ENCODE data around the gene AATF.
A peak's percentile ranks its signal among the peaks of the same experiment; 100 is the strongest.
"Not testable (repeated sequence)": the region's sequence is repeated elsewhere in the genome, so short reads cannot be mapped to it uniquely, and the experiment has no call there.

AATF gene

DNA sequence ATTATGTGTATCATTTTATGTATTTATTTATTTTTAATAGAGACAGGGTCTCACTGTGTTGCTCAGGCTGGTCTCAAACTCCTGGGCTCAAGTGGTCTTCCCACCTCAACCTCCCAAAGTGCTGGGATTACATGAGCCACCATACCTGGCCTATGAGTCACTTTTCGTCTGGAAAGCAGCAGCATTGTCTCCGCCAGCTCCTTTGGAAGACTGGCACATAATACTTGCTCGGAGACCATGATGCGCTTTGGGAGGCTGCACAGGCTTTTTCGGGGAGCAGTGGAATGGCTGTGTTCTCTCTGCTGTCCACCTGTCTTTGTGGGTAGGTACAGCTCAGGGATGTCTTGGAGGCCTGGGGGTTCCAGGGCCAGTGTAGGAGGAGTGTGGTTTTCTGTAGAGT lies 102.2 kb downstream of the AATF start:
- DNase-seq (ENCODE audit: low read depth), result no peak

DNA sequence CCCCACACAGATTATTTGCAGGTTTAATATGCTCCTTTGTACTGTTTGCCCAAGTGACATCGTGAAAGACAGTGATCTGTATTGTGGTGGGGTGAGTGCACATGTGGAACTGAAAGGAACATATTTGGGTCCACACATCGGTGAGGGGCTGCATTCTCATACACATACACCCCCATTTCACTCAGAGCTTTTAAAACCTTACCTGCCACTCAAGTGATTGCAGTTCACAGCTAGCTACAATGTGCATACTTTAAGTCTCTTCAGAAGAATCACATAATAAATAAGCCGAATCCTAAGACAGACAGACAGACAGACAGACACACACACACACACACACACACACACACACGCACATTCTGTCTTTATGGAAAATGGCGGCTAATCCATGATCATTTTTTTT lies 102.6 kb downstream of the AATF start:
- DNase-seq (ENCODE audit: low read depth), result no peak

DNA sequence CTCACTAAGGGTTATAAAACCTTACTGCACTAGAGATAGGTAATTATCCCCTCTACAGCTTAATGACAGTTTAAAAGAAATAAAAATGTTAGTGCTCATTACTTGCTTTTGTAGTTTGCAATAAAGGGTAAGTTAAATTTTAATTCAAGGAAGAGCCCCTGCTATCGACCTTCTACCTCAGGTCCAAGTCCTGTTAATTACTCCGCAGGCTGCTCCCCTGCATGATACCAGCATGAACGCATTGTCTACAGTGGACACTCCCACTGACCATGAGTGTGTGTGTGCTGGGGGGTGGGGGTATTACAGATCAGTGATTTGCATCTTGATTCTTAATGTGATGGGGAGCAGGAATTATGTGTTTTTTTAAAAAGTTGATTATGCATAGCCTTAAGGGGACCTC lies 103.1 kb downstream of the AATF start:
- no peak for DNase-seq (ENCODE audit: low read depth)

DNA sequence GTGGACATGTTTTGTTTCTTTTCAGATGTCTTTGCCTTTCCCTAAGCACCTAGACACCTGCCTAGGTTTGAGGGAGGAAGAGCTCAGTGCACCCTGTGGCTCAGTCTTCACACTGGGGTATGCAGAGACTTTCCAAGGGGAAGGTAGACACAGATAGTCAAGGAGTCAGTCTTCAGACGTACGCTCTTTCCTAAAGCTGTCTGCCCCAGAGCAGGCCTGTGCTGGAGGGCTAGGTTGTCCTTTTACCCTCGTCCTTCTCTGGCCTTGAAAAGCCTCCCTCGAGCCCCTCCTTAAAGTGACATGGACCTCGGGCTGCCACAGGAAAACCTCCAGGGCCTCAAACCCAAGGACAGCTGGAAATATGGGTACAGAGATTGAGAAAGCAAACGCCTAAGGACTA lies 103.7 kb downstream of the AATF start:
- DNase-seq (ENCODE audit: low read depth), result no peak

DNA sequence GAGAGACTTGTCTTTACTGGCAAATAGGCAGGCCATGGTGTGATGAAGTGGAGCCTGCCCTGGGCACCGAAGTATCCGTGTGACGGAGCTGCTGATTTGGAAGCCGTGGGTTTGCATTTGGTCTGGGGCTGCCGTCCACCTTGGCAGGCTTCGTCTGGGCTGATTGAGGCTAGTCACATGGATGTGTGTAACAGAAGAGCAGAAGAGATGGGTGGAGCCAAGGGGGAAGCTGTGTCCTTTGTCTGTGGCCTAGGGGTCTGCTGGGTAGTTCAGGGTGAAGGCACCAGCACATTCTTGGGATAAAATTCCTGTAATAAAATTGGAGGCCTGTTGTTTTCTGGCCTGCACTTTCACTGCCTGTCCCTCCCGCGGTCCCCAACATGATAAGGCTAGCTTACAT lies 106.1 kb downstream of the AATF start:
- DNase-seq (ENCODE audit: low read depth), result no peak

DNA sequence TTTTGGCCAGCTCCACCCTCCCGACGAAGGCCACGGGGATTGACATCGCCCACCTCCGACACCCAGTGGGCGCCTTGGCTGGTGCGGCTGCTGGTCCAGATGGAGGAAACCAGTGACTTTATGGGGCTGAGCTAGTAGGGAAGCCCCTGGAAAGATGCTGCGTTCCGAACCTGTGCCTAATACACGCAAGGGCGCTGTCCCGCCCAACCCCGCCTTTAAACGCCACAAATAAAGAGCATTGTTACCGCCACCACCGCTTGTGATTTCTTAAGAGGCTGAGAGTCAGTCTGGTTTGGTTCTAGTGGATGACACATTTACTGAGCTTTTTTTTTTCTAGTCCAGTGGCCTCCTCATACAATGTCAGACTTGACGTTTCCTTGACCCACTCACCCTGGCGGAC lies 107.9 kb downstream of the AATF start:
- no peak for DNase-seq (ENCODE audit: low read depth)

DNA sequence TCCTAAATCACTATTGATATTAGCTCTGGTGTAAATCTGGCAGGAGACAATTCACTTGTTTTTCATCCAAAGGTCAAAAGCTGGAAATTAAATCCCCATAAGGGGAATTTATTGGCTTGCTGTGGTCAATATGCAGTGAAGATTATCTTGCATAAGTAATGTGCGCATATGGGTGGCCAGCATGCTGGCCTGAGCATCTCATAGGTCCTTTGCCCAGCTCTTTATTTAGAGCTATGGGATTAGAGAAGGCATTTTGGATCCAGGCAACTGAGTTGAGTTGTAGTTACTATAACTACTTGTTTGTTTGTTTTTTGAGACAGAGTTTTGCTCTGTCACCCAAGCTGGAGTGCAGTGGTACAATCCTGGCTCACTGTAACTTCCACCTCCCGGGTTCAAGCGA lies 110.7 kb downstream of the AATF start:
- DNase-seq (ENCODE audit: low read depth), result no peak

DNA sequence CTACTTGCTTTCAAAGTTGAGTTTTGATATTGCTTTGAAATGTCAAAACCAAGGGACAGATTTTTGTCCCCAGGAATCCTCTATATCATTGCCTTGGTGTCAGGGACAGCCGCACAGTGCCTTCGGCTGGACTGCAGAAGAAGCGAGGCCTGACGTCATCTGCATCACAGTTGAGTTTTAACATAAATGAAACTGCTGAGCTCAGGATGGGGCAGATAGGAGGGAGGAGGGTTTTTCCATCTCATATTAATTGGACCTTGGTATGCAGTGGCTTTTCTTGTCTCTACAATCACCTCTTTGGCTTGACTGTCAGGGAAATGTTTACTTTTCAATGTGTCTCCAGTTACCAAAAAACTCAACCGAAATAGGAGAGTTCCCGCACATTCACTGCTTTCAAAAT lies 111.3 kb downstream of the AATF start:
- DNase-seq (ENCODE audit: low read depth), result no peak

DNA sequence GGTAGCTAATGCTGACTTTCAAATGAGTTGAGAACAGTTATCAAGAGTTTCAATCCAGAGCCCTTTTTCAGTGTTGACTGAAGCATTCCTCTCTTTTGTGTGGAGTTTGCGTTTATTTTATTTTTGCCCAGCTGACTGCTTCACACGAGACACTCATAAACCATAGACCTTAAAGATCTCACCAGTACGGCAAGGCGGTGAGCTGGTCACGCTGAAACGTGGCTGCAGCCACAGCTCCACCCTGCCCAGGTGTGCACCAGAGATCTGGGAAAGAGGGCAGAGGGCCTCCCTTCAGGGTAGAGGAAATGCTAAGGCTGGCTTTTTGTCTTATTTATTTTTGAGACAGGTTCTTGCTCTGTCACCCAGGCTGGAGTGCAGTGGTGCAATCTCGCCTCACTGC lies 112.2 kb downstream of the AATF start:
- no peak for DNase-seq (ENCODE audit: low read depth)

DNA sequence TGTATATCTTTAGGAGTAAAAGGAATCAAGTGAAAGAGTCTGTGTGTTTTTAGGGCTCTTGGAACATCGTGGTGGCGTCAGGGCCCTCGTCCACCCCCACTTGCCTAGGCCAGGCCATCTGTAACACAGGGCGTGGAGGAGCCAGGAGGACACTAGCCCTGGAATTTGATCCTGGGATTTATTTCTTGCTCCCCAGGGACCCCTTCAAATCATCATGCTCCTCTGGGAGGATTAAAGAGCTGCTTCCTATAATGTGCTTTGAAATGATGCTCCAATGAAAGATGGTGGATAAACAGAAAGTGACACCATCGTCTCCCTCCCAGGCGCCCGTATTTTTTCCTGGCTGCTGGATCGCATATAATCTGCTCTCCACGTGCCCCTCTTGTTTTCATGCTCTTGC lies 113.3 kb downstream of the AATF start:
- no peak for DNase-seq (ENCODE audit: low read depth)

DNA sequence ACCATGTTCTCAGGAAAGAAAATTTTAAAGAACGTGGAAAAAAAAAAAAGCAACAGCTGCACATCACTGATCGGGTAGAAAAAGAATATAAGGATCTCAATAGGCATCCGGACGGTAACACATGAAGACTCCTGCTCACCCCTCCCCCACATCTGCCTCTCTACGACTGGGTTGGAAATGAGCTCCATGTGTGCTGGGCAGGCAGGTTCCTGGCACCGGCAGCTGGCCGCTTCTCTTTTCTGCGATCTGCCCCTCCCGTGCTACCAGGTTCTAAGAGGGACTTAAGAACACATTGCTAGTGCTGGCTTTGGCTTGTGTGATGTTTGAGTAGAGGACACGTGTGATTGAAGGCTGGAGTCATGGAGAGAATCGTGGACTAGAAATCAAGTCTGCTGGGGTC lies 115.5 kb downstream of the AATF start:
- no peak for DNase-seq (ENCODE audit: low read depth)

DNA sequence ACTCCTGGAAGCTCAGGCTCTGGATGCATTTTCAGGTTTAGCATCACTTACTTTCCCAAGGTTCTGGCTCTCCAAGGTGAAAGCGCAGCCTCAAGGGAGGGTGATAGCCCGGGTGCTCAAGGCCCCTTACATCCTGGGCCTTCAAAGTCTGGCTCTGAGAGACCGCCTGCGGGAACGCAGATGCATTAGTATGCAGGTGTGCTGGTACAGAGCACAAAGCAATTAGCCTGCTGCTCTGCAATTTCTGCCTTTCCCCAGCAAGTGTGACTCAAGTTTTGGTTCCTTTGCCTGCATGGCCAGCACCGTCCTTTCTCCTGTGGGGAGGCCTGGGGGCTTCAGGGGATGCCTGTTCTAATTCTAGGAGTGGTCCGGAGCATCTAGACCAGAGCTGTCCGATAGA lies 116.2 kb downstream of the AATF start:
- no peak for DNase-seq (ENCODE audit: low read depth)

DNA sequence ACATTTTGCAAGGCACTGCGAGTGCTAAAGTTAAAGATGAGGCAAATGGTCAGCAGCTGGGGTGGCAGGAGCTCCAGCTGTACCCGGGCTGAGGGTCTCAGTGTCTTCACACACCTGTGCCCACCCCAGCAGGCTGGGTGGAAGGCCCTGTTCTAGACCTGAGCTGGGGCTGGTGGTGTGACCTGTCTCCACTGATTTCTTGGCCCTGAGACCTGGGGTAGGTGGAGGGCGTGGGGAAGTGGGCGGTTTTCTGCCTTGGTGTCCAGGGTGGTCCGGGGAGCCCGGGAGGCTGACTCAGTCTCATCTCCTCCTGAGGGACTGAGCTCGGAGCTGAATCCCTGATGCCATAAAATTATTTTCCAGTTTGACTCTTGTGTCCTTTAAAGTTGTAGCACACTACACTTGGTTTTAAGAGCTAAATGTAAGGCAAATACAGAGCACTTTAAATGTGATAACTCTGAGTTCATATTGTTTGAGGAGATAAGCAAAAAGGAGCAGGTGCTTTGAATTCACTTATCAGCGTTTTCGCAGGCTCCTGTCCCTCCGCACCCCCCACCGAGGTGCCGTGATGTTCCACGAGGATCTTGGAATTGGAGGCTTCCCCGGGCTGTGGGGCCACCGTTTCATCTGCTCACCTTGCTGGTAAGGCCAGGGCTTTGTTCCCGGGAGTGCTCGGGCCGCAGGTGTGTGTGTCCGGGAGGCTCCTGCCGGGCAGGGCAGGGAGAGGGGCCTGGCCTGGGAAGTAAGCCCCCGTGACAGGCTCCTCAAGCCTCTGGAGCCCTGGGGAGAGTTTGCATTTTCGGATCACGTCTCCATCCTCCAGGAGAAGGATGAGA lies 117.0 kb downstream of the AATF start:
- DNase-seq (ENCODE audit: low read depth), result no peak

DNA sequence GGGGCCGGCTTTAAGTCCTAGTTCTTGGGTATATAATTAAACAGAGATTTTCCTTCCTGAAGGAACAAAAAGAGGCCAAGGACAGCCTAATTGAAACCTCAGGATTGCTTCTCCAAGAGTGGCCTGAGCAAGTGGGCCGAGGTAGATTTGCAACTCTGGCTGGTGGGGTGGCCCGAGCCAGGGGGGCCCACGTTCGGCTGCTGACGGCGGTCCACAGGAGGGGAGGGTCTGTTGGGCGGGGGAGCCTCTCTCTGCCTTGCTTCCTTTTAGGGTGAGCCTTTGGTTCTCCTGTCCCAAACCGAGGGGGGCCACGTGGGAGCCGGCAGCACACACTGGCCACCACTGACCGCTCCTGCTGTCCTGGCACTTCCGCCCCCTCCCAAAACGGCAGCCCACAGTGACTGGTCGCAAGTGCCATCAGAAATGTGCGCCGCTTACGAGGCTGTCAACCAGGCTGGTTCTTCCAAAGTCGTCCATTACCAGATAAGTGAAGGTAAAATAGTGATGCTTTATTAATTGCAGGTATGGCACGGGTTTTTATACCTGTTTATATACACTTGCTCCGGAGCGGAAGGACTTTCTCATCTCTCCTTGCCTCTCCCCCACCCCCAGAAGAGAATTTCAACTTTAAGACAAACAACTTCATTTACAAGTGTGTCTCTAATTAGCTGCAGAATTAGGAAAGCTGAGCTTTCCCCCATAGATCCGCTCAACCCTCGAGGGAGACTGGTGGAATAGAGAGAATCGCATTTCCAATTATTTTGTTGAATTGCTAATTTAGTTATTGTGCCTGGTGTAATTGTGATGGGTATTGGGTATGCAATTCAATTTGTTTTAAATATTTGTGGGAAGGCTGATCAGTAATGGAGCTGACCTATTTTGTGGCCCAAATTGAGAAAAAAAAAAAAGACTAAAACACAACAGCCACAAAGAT lies 117.8 kb downstream of the AATF start:
- DNase-seq (ENCODE audit: low read depth), result no peak

DNA sequence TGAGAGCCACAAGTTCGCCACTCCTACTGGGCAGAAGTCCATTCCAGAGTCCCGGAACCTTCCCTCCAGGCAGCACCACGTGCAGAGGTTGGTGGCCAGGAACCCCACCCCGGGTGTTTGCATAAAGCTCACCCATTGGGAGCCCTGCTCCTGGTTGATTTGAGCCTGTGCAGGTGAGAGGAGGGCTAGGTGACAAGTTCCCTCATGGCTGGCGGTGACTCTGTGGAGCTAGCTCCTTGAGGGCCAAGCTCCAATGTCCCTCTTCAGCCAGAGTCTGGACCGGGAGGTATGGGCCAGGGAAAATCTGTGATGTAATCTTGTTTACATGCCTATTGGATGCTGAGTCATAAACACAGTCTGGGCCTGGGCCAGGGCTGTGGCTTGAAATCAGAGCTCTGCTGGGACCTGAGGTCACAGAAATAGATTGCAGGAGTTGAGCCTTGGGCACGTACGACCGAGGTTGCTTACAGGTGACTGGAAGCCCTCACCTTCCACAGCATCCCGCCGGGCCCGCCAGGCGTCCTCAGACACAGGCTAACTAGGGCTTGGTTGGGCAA lies 118.9 kb downstream of the AATF start:
- peak; percentile 32 for DNase-seq (ENCODE audit: low read depth)

DNA sequence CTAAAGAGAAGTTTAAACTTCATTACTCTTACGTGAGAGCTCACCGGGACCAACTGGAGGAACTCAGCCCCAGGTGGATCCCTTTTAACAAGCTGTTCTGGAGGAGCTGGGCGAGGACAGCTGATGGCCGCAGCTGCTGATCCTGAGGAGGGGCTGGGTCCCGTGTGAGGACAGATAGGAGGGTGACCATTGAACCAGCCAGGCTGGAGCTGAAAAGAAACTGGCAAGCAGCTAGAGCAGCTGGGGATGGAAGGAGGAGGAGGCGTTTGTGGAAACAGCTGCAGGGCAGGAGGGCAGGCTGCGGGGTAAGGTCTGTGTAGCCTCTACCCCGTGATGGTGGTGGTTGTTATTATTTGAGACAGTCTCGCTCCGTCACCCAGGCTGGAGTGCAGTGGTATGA lies 119.5 kb downstream of the AATF start:
- no peak for DNase-seq (ENCODE audit: low read depth)

DNA sequence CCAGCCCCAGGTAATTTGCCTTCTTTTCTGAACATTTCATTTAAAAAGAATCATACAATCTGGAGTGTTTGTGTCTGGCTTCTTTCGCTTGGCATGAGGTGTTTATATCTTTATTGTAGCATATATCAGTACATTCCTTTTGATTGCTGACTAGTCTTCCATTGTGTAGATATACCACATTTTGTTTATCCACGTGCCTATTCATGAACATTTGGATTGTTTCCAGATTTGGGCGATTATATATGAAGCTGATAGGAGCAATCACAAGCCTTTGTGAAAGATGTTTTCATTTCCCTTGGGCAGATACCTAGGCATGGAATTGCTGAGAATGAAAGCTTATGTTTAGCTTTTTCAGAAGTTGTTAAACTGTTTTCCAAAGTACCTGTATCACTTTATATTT lies 120.3 kb downstream of the AATF start:
- DNase-seq (ENCODE audit: low read depth), result no peak

DNA sequence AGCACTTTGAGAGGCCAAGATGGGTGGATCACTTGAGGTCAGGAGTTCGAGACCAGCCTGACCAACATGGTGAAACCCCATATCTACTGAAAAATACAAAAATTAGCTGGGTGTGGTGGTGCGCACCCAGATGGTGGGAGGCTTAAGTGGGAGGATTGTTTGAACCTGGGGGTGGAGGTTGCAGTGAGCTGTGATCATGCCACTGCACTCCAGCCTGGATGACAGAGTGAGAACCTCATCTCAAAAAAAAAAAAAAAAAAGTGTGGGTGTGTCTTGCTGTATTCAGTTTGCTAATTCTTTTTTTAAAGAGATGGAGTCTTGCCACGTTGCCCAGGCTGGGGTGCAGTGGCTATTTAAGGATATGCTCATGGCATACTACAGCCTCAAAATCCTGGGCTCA lies 124.7 kb downstream of the AATF start:
- DNase-seq (ENCODE audit: low read depth), result not testable (repeated sequence)

DNA sequence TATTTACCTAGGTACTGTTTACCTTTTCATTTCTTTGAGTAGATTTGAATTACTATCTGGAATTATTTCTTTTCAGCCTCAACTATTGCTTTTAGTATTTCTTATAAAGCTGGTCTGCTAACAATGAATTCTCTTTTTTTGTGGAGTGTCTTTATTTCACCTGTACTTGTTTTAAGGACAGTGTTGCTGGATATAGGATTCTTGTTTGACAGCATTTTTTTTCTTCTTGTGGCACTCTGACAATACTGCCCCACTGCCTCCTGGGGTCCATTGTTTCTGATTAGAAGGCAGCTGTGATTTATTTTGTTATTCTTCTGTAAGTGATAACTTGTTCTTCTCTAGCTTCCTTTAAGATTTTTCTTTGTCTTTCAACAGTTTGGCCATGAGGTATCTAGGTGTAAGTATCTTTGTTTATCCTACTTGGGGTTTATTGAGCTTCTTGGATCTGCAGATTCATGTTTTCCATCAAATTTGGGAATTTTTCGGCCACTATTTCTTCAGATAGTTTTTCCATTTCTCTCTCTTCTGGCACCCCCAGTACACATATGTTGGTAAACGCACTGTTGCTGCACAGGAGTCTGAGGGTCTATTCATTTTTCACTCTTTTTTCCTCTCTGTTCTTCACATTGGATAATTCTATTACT lies 130.4 kb downstream of the AATF start:
- no peak for DNase-seq (ENCODE audit: low read depth)

DNA sequence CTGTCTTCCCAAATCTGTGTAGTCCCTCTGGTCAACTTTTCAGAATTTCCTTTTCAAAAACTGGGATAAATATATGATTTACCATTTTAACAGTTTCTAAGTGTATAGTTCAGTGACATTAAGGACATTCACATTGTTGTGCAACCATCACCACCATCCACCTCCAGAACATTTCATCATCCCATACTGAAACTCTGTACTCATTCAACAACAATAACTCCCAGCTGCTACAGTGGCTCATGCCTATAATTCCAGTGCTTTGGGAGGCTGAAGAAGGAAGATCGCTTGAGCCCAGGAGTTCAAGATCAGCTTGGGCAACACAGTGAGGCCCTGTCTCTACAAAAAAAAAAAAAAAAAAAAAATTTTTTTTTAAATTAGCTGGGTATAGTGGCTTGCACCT lies 131.0 kb downstream of the AATF start:
- no peak for DNase-seq (ENCODE audit: low read depth)

DNA sequence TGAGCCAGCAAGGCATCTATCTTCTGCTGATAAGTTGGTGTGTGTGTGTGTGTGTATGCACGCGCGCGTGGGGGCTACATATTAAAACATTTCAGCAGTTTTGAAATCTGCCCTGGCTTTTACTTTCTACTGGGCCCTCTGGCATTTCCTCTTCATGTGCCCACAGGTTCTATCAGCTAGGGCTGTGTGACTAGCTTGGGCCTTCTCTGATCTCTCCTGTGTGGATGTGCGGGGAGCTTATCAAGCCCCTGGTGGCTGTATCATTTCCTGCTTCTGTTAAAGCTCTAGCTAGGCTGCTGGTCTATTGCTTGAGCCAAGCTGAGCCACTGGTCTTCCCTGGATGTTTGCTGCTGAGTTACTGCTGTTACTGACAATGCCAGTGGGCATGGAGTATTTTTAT lies 132.5 kb downstream of the AATF start:
- DNase-seq (ENCODE audit: low read depth), result no peak

DNA sequence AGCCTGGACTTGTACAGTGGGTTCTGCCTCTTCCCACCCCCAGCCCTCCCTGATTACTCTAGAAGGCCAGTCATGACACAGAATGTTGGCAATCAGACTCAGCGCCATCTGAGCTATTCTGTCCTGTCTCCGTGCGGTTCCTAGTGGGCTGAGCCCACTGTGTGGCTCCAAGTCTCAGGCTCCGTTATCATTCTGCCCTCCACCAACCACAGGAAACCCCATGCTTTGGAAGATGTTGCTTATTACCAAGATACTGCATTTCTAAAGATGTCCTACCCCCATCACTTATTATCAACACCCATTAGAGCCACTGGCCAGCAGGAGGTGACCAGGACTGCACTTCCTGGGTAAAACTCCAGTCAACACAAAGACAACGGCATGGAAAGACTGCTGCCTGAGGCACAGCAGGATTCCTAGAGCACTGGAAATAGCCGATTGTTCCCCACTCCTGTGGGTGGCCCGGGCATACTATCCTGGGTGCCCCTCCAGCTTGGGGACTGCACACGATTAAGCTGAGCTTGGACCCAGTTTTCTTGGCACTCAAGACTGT lies 133.6 kb downstream of the AATF start:
- DNase-seq (ENCODE audit: low read depth), result no peak
